ENCODE results near the gene SLC4A2.

SLC4A2 gene

DNA sequence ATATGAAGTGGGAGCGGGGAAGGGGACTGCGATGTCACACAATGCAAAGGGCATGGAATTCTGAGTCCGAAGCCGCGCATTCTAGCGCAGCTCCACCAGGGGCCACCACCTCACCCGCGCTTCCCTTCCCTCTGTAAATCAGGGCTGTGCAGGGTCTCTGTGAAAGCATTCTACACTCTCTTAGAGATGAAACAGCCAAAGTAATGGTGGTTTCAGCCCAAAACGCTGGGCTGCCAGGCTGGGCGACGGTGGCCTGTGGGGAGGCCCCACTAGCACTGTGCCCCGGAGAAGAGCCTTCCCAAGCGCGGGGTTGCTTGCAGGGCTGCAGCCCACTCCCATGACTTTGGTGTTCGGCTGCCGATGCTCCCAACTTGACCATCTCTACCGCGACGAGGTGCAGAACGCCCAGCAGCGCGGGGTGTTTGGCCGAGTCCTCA is 46.5 kb upstream of the SLC4A2 start:
- H3K27me3 ChIP-seq (ENCODE audit: insufficient read depth, poor library complexity, severe bottlenecking), result peaks cover 6% of the 10 kb centered on the region
- TF ChIP-seq GABPA (IDR thresholded peaks at IDR 0.05; ENCODE audit: low read depth), result no peak
- TF ChIP-seq, protein P1, sequence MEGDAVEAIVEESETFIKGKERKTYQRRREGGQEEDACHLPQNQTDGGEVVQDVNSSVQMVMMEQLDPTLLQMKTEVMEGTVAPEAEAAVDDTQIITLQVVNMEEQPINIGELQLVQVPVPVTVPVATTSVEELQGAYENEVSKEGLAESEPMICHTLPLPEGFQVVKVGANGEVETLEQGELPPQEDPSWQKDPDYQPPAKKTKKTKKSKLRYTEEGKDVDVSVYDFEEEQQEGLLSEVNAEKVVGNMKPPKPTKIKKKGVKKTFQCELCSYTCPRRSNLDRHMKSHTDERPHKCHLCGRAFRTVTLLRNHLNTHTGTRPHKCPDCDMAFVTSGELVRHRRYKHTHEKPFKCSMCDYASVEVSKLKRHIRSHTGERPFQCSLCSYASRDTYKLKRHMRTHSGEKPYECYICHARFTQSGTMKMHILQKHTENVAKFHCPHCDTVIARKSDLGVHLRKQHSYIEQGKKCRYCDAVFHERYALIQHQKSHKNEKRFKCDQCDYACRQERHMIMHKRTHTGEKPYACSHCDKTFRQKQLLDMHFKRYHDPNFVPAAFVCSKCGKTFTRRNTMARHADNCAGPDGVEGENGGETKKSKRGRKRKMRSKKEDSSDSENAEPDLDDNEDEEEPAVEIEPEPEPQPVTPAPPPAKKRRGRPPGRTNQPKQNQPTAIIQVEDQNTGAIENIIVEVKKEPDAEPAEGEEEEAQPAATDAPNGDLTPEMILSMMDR (IDR thresholded peaks at IDR 0.05; ENCODE audit: insufficient read depth, low read length), result peak; percentile 19
- peak in 1 of 2 experiments; percentile 42 for DNase-seq (ENCODE audit: low read depth in 1 of 2, low spot score in 1 of 2)
- H3K4me3 ChIP-seq (replicated peaks; ENCODE audit: insufficient read depth, low read length), result no peak overlapping the region
- no peak overlapping the region for H3K27ac ChIP-seq (replicated peaks)

DNA sequence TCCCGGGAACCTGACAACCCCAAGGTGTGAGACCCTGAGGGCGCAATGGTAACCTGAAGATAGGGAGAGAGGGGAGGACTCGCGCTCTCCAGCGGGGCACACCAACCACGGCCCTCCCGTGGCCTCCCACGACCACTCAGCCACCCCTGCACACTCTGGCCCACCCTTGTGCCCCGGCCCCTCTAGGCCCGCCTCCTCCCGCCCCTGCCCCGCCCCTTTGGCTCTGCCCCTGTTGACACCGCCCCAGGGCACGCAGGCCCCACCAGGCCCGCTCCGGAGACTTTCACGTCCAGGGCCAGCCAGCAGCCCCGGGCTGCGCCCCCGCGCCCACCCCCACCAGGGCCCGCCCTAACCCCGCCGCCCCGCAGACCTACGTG is 46.0 kb upstream of the SLC4A2 start:
- H3K27ac ChIP-seq (replicated peaks), result no peak overlapping the region; the same call in 1 of the 2 replicates
- H3K27me3 ChIP-seq (ENCODE audit: insufficient read depth, poor library complexity, severe bottlenecking), result peaks cover 7% of the 10 kb centered on the region
- DNase-seq (ENCODE audit: low read depth in 1 of 2, low spot score in 1 of 2), result no peak
- no peak overlapping the region for H3K4me3 ChIP-seq (replicated peaks; ENCODE audit: insufficient read depth, low read length)
- TF ChIP-seq SPI1 (IDR thresholded peaks at IDR 0.05; ENCODE audit: borderline replicate concordance, low read depth) (no peak), GABPA (IDR thresholded peaks at IDR 0.05; ENCODE audit: low read depth) (no peak), POLR2AphosphoS5 (IDR thresholded peaks at IDR 0.05; ENCODE audit: low read depth) (no peak)
- TF ChIP-seq, protein P2, sequence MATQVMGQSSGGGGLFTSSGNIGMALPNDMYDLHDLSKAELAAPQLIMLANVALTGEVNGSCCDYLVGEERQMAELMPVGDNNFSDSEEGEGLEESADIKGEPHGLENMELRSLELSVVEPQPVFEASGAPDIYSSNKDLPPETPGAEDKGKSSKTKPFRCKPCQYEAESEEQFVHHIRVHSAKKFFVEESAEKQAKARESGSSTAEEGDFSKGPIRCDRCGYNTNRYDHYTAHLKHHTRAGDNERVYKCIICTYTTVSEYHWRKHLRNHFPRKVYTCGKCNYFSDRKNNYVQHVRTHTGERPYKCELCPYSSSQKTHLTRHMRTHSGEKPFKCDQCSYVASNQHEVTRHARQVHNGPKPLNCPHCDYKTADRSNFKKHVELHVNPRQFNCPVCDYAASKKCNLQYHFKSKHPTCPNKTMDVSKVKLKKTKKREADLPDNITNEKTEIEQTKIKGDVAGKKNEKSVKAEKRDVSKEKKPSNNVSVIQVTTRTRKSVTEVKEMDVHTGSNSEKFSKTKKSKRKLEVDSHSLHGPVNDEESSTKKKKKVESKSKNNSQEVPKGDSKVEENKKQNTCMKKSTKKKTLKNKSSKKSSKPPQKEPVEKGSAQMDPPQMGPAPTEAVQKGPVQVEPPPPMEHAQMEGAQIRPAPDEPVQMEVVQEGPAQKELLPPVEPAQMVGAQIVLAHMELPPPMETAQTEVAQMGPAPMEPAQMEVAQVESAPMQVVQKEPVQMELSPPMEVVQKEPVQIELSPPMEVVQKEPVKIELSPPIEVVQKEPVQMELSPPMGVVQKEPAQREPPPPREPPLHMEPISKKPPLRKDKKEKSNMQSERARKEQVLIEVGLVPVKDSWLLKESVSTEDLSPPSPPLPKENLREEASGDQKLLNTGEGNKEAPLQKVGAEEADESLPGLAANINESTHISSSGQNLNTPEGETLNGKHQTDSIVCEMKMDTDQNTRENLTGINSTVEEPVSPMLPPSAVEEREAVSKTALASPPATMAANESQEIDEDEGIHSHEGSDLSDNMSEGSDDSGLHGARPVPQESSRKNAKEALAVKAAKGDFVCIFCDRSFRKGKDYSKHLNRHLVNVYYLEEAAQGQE (IDR thresholded peaks at IDR 0.05; ENCODE audit: insufficient replicate concordance, low read depth), result no peak
- TF ChIP-seq, protein P1 (IDR thresholded peaks at IDR 0.05; ENCODE audit: insufficient read depth, low read length), result no peak

DNA sequence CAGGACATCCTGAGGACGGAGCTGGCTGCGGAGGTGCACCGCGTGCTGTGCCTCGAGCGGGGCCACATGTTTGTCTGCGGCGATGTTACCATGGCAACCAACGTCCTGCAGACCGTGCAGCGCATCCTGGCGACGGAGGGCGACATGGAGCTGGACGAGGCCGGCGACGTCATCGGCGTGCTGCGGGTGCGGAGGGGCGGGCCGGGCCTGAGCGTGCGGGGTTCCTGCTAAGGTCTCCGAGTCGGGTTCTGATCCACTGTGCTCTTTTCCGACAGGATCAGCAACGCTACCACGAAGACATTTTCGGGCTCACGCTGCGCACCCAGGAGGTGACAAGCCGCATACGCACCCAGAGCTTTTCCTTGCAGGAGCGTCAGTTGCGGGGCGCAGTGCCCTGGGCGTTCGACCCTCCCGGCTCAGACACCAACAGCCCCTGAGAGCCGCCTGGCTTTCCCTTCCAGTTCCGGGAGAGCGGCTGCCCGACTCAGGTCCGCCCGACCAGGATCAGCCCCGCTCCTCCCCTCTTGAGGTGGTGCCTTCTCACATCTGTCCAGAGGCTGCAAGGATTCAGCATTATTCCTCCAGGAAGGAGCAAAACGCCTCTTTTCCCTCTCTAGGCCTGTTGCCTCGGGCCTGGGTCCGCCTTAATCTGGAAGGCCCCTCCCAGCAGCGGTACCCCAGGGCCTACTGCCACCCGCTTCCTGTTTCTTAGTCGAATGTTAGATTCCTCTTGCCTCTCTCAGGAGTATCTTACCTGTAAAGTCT is 45.5 kb upstream of the SLC4A2 start:
- peak; percentile 90 to 92 for DNase-seq (ENCODE audit: low read depth in 1 of 2, low spot score in 1 of 2)
- Histone ChIP-seq H3K4me3 (replicated peaks; ENCODE audit: insufficient read depth, low read length) (peak overlapping the region; percentile 46), H3K27ac (replicated peaks) (peak overlapping the region; percentile 43), H3K27me3 (ENCODE audit: insufficient read depth, poor library complexity, severe bottlenecking) (peaks cover 11% of the 10 kb centered on the region)
- TF ChIP-seq, protein P1 (IDR thresholded peaks at IDR 0.05; ENCODE audit: insufficient read depth, low read length), result no peak
- TF ChIP-seq SPI1 (IDR thresholded peaks at IDR 0.05; ENCODE audit: borderline replicate concordance, low read depth), result peak; percentile 61

DNA sequence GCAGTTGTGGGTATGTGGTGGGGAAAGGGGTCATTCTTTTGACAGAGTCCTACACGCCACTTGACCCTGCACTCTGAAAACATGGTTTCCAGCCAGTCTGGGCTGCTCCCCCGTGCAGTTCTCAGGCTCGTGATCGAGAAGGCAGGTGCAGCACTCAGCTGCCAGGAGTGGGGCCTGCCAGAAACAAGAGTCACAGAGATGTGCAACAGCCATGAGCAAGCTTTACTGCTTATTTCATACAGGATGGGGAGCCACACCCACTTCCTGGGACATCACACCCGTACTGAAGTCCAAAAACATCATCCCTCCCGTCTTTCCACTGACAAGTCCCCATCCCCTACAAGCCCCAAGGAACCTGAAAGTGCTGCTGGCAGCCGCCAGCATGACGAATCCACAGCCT is 44.4 kb upstream of the SLC4A2 start:
- TF ChIP-seq, protein P1 (IDR thresholded peaks at IDR 0.05; ENCODE audit: insufficient read depth, low read length), result no peak
- TF ChIP-seq SPI1 (IDR thresholded peaks at IDR 0.05; ENCODE audit: borderline replicate concordance, low read depth) (no peak), POLR2AphosphoS5 (IDR thresholded peaks at IDR 0.05; ENCODE audit: low read depth) (no peak)
- DNase-seq (ENCODE audit: low read depth in 1 of 2, low spot score in 1 of 2), result no peak
- Histone ChIP-seq H3K4me3 (replicated peaks; ENCODE audit: insufficient read depth, low read length) (no peak overlapping the region), H3K27me3 (ENCODE audit: insufficient read depth, poor library complexity, severe bottlenecking) (peaks cover 19% of the 10 kb centered on the region), H3K27ac (replicated peaks) (no peak overlapping the region)
